ENCODE data around the gene SHPK.
A peak's percentile ranks its signal among the peaks of the same experiment; 100 is the strongest.

SHPK gene

GRCh38 chr17:3641717-3642486, 5.9 kb upstream of the SHPK start:
- Histone ChIP-seq H3K36me3 (ENCODE audit: control insufficient read depth, insufficient read depth, low read length) (no peaks in the 10 kb centered on the region; the same call in 1 of the 2 replicates), H3K27me3 (replicated peaks; ENCODE audit: control insufficient read depth, insufficient read depth, low read length) (no peaks in the 10 kb centered on the region), H3K4me3 (replicated peaks; ENCODE audit: low read depth, low read length) (no peak overlapping the region)
- no peak for DNase-seq (ENCODE audit: extremely low read depth, insufficient read length)
- TF ChIP-seq CTCF (IDR thresholded peaks at IDR 0.05; ENCODE audit: insufficient read depth, low read length, poor library complexity, severe bottlenecking), result no peak

GRCh38 chr17:3641014-3641413, 5.0 kb upstream of the SHPK start:
- Histone ChIP-seq H3K4me3 (replicated peaks; ENCODE audit: low read depth, low read length) (no peak overlapping the region), H3K27me3 (replicated peaks; ENCODE audit: control insufficient read depth, insufficient read depth, low read length) (no peaks in the 10 kb centered on the region), H3K36me3 (ENCODE audit: control insufficient read depth, insufficient read depth, low read length) (no peaks in the 10 kb centered on the region; the same call in 1 of the 2 replicates)
- TF ChIP-seq CTCF (IDR thresholded peaks at IDR 0.05; ENCODE audit: insufficient read depth, low read length, poor library complexity, severe bottlenecking), result no peak
- no peak for DNase-seq (ENCODE audit: extremely low read depth, insufficient read length)

GRCh38 chr17:3639981-3640596, 4.0 kb upstream of the SHPK start:
- H3K36me3 ChIP-seq (ENCODE audit: control insufficient read depth, insufficient read depth, low read length), result no peaks in the 10 kb centered on the region; the same call in 1 of the 2 replicates
- TF ChIP-seq CTCF (IDR thresholded peaks at IDR 0.05; ENCODE audit: insufficient read depth, low read length, poor library complexity, severe bottlenecking), result no peak
- H3K27me3 ChIP-seq (replicated peaks; ENCODE audit: control insufficient read depth, insufficient read depth, low read length), result no peaks in the 10 kb centered on the region
- no peak overlapping the region for H3K4me3 ChIP-seq (replicated peaks; ENCODE audit: low read depth, low read length)
- no peak for DNase-seq (ENCODE audit: extremely low read depth, insufficient read length)

- peak overlapping the region; percentile 94 for H3K4me3 ChIP-seq (replicated peaks; ENCODE audit: low read depth, low read length)
- no peaks in the 10 kb centered on the region for H3K27me3 ChIP-seq (replicated peaks; ENCODE audit: control insufficient read depth, insufficient read depth, low read length)
- DNase-seq (ENCODE audit: extremely low read depth, insufficient read length), result no peak
- no peak for TF ChIP-seq CTCF (IDR thresholded peaks at IDR 0.05; ENCODE audit: insufficient read depth, low read length, poor library complexity, severe bottlenecking)
- H3K36me3 ChIP-seq (ENCODE audit: control insufficient read depth, insufficient read depth, low read length), result peaks cover 2% of the 10 kb centered on the region
Observed at GRCh38 chr17:3636908-3637373, 891 bp upstream of the SHPK start.

- peak overlapping the region; percentile 94 for H3K4me3 ChIP-seq (replicated peaks; ENCODE audit: low read depth, low read length)
- DNase-seq (ENCODE audit: extremely low read depth, insufficient read length), result no peak
Observed at GRCh38 chr17:3635474-3636153, 436 bp downstream of the SHPK start.

More at GRCh38 chr17:3635474-3636153, 436 bp downstream of the SHPK start:
- no peak for TF ChIP-seq CTCF (IDR thresholded peaks at IDR 0.05; ENCODE audit: insufficient read depth, low read length, poor library complexity, severe bottlenecking)
- H3K36me3 ChIP-seq (ENCODE audit: control insufficient read depth, insufficient read depth, low read length), result peaks cover 2% of the 10 kb centered on the region
- no peaks in the 10 kb centered on the region for H3K27me3 ChIP-seq (replicated peaks; ENCODE audit: control insufficient read depth, insufficient read depth, low read length)
